SKM-1 (cell line): ENCODE results near the gene COL6A5.

ENCODE experiments used
- DNase-seq: peaks from one replicate; lab custom pipeline; 2025; ENCODE audit not compliant: unreplicated experiment; lab: John Stamatoyannopoulos, UW

The COL6A5 gene

DNA sequence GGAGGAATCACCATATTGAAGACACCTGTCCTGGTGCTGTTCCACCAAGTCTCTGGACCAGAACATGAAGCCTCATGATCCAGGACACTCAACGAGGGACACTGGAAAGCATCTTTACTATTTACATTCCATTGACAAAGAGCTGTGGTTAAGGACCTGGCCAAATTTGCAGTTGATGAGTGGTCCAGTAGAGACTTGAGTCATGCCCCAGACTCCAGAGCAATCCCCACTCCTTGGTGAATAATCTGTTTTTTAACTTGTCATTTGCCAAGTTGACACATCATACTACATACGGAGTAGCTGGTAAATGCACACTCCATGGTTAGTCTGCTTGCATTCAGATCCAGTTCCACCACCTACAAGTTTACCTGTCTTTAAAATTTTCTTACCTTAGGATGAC lies 170.3 kb downstream of the COL6A5 start:
- no peak for DNase-seq

DNA sequence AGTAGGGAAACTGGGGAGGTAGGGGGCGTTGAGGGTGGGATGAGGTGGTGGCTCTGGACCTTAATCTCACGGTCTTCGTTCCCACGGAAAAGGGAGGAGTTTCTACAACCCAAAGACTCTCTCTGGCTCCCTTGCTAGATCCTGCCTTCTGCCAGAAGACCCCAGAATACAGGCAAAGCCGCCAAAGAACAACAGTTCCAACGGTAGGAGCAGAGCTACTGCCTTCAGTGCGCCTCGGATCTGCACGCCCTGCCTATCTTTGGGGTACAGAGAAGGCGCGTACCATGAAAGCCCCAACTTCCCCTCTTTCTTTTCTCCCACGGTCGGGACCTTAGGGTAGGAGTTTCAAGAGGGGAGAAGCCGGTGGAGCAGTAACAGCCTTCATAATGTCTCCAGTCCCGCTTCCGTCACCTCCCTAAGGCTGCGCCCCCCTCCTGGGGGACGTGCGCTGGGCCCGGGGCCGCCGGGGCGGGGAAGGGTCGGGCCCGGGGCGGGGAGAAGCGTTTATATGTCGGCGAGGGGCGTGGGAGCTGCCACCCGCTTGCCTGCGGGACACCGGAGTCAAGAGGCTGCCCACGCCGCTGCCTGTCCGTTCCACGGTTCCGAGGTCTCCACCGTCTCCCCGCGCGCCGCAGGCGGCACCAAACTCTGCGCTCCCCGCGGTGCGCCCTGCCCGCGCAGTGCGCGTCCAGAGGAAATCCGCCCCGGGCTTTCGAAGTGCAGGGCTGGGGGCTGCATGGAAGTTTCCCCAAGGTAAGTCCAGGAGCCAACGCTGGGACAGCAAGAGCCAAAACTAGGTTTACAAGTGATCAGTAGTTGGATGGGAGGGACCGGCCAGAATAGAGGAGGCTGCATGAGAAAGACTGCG lies 171.4 kb downstream of the COL6A5 start, which contains the start of gene COL6A6:
Gene COL6A6 (plus strand): TSS at position 533 of the 868 bp plus-strand sequence. CDS start 43,188 bp downstream, outside the sequence.
- no peak for DNase-seq

DNA sequence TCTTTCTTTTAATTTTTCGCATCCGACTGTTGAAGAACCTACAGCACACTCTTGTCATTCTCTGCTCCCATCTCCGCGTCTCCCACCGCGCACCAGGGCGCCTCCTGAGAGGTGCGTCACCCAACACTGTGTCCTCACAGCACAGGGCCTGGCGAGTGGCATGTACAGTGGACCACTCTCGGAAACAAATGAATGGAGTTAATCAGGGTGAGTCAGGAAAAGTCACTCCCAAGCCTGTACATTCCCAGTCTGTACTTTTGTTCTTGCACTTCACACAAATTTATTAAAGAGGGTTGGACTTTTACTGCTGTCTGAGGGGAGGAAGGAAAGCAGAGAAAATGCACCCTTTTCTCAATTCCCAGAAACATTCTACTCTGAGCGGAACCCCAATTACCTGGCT lies 172.1 kb downstream of the COL6A5 start:
- no peak for DNase-seq

DNA sequence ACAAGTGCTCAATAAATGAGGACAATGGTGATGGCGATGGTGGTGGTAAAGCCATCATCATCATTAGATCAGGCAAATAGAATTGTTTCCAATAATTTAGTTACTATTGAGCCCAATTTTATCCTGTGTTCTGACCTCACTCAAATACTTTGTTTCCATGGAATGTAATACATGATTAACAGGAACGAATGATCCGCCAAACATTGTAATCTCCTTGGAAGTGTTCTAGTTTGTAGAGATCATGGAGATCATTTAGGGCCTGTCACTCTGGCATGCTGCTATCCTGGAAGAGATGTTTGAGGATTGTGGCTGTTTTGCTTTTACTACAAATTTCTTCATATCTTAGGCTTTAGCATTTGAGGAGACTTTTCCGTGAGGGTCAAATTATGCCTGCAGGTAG lies 174.3 kb downstream of the COL6A5 start:
- DNase-seq: no peak

DNA sequence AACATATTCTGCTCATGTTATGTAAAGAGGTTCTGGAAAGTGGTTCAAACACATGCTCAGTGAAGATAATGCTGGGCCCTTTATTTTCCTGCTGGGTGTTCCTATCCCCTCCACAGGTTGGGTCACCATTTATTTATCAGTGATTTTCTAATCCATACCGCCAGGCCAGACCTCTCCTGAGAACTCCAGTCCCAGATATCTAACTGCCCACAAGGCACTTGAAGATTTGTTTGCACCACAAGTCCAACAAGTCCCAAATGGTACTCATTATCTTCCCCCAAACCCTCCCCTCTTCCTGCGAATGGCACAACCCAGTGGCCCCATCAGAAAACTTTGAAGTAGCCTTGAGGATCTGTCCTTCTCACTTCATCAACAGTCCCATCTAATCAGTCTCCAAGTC lies 176.9 kb downstream of the COL6A5 start:
- DNase-seq: no peak

DNA sequence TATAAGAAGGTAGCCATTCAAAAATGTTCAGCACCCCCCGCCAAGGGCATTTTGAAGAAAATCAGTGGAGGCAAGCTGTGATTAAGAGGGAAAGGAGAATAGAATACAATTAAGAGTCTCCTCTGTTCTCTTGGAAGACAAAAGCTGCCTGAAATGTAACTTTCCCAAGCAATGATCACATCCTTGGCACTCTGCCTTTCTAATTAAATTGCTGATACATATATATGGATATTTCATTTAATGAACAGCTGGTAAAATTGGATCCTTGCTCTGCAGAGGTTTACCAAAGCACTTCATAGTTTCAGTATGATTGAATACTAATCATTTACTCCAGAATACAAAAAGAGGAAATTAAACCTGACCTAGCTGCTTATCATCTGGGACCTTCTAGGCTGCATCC lies 182.0 kb downstream of the COL6A5 start:
- DNase-seq: no peak

DNA sequence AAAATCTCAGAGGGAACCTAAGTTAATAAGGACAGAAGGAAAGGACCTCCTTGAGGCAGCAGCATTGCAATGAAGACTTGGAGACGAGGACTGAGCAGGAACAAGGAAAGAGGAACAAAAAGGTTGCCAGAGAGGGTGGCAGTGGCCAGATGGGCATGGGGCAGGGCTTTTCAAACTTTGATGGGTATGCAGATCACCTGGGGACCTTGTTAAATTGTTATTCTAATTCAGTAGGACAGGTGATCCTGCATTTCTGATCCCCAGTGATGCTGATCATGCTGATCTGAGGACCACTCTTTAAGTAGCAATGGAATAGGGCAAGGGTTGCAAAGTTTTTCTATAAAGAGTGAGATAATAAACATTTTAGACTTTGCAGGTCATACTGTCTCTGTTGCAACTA lies 182.6 kb downstream of the COL6A5 start:
- no peak for DNase-seq

DNA sequence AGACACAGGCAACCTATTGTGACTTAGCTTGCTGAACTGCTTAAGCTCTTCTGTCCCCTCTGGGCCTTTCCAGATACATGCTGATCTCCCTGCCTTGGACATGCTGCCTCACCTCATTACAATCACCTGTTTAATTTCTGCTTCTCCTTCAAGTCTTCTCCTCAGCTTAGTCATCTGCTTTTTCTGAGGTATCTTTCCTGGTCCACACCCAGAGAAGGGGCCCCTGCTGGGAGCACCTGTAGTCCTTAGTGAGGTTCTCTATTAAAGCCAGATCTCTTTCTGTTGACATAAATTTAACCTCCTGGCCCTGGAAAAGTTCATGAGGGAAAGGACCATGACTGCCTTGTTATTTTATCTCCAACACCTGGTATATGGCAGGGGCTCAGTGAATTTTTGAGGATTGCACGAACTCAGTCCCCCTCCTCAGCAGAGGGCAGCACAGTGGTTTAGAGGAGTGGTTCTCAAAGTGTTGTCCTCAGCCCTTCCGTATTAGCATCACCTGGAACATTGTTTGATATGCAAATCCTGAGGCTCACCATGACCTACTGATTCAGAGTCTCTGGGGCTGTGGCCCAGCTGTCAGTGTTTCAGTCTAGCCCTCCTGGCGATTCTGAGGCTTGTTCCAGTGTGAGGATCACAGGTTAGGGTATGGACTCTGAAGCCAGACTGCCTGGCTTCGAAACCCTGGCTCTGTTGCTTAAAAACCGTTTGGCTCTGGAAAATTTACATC lies 184.2 kb downstream of the COL6A5 start:
- no peak for DNase-seq

DNA sequence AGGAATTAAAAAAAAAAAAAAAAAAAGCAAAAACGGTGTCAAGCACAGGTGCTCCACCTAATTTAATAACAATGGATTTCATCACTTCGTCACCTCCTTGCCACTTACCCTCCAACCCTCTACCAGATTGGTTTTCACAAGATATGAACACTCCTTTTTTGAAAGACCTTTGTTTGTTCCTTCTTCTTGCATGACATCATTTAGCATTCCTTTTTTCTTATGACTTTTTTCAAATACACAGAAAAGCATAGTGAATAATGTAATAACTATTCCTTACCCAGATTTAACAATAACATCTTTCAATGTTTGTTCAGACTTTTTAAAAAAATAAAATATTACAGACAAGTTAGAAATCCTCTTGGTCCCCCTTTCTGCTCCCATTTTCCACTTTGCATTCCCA lies 187.8 kb downstream of the COL6A5 start:
- DNase-seq: no peak
